ENCODE results near the gene CYP1B1.

The CYP1B1 gene

DNA sequence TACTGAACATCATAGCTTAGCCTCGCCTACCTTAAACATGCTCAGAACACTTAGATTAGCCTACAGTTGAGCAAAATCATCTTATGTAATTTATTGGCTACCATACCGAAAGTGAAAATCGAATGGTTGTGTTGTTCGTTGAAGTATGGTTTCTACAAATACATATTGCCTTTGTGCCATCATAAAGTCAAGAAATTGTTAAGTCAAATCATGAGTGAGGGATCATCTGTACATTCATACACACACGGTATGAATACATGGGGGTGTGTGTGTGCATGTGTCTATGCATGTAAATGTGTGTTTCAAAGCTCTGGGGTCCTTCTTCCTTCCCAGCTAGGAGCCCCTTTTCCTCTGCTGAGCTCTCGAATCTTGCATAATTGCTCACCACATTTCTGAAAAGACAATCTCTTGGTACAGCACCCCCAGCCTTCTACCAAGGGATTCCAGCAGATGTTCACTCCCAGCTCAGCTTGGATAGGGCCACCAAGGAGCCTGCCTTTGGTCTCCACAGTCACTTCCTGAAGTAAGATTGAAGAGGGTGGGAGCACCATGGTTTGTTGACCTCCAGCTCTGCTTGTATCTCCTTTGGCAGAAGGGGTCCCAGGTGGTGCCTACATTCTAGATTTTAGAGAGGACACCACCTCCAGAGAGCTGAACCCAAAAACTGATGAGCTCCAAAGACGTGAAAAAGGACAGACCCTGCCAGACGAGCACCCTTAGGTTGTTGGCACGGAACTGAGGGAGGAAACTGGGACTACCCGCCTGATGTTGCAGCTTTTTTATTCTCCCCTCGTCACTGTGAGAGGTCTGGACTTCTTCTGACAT lies 33.2 kb upstream of the CYP1B1 start:
- TF ChIP-seq JUND (IDR thresholded peaks at IDR 0.05; ENCODE audit: low read depth) = no peak
- in situ Hi-C loops (cut with HindIII; ENCODE audit: low pct_unique_long_range_greater_than_20kb, low sequenced_read_pairs) = no loop called here

DNA sequence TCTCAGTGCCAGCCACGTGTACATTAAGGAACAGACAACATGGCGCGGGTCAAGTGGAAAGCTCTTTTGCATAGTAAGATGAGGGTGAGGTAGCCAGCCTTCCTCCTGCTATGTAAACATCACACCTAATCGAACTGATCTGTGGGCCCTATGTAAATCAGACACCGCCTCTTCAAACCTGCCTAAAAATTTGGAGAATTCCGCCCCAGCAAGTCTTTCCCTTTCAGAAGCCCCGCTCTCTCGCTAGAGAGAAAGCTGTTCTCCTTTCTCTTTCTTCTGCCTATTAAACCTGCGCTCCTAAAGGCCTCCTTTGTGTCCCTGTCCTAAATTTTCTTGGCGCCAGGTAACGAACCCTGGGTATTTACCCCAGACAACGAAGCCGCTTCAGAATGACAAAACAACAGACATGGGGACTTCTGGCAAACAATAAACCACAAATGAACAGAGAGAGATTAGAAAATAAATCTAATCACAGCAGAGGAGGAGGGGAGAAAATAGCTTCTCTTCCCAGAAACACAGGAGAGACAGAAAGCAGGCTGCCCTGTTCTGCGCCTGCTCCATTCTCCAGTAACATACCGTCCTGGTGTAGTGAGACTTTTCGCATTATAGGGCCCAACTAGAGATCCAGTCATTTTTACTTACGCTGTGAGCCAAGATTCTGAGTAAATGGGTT lies 31.9 kb upstream of the CYP1B1 start:
- TF ChIP-seq JUND (IDR thresholded peaks at IDR 0.05; ENCODE audit: low read depth) = no peak
- no peak for DNase-seq (ENCODE audit: low read depth in 1 of 2, low spot score in 1 of 2)
- in situ Hi-C loops (cut with HindIII; ENCODE audit: low pct_unique_long_range_greater_than_20kb, low sequenced_read_pairs) = no loop called here

More for the DNA sequence above, 33.2 kb upstream of the CYP1B1 start:
- no peak for DNase-seq (ENCODE audit: low read depth in 1 of 2, low spot score in 1 of 2)

DNA sequence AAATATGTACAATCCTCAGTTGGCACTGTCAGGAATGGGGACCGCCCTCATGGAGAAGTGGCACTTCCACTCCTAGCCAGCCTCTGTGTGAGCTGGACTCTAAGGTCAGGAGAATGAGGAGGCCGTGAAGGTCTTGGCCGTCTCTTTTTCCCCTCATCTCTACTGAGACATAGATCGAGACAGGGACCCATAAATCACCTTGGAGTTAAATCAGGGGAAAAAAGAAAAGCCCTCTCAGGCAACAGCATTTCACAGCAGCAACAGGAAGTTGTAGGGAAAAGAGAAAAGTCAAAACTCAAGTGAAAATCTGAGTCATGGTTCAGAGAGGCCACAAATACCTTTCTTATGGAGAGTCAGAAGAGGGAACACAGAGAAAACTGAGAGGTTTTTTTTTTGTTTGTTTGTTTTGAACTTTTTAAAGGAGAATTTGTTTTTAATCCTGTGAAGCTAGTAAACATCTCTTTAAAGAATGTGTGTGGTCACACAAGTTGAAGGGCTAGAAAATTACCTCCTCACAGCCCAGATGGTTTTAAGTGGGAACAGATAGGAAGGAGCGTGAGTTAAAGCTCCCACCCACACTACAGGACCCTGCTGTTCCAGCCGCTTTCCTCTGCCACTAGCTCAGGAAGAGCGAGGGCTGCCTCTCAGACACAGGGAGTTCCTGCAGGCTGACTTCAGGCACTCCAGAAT lies 30.6 kb upstream of the CYP1B1 start:
- no peak for DNase-seq (ENCODE audit: low read depth in 1 of 2, low spot score in 1 of 2)
- no peak for TF ChIP-seq JUND (IDR thresholded peaks at IDR 0.05; ENCODE audit: low read depth)
- in situ Hi-C loops (cut with HindIII; ENCODE audit: low pct_unique_long_range_greater_than_20kb, low sequenced_read_pairs) = no loop called here

DNA sequence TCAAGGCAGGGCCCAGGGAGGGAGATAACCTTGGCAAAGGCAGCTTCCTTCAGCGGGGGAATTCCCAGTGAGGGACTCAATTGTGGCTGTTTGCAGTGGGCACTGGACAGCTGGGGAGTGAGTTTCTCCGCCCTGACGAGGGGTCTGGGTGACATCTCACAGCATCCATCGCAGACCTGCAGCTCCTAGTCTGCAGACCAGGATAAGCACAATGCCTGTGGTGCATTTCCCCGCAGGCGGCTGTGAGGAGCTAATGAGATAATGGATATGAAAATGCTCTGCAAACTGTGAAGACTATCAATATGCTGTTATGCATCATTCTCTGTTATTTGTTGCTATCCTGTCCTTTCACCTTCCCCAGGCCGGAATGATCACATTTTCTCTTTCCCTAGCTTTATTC lies 30.0 kb upstream of the CYP1B1 start:
- no peak for TF ChIP-seq JUND (IDR thresholded peaks at IDR 0.05; ENCODE audit: low read depth)
- in situ Hi-C loops (cut with HindIII; ENCODE audit: low pct_unique_long_range_greater_than_20kb, low sequenced_read_pairs) = no loop called here
- no peak for DNase-seq (ENCODE audit: low read depth in 1 of 2, low spot score in 1 of 2)

DNA sequence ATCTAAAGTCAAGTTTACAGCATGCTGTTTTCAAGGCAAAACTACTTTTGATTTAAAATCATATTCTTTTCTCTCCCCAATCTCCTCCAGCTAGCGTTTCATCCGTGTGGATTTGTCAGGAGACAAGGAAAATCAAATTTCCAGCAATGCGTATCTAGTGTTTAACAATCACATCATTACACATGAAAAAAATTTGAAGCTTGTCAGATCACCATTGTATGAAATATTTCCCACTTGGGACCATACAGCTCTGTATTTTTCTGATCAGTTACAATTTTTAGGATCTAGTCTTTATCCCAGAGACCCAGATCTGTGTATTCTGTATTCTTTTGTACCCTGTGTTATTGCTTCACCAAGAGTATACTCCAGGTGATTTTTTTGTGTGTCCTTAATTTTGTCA lies 28.6 kb upstream of the CYP1B1 start:
- in situ Hi-C loops (cut with HindIII; ENCODE audit: low pct_unique_long_range_greater_than_20kb, low sequenced_read_pairs) = no loop called here
- DNase-seq (ENCODE audit: low read depth in 1 of 2, low spot score in 1 of 2) = no peak
- TF ChIP-seq JUND (IDR thresholded peaks at IDR 0.05; ENCODE audit: low read depth) = no peak

DNA sequence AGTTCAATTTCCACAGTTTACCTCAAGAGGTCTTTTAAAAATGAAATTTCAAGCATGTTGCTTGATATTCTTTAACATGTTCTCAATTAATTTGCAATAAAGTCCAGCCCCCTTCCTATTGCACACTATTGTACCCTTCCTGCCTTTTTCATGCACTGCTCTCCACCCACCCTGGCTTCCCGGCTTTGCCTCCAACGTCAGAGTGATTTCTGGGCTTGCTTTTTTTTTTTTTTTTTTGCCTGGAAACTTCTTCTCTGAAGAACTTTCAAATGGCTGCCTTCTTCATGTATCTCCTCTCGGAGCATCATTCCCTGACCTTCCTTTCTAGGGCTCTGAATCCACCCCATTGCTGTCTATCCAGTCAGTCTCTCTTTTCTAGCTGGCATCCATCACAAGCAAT lies 24.4 kb upstream of the CYP1B1 start:
- in situ Hi-C loops (cut with HindIII; ENCODE audit: low pct_unique_long_range_greater_than_20kb, low sequenced_read_pairs) = no loop called here
- no peak for TF ChIP-seq JUND (IDR thresholded peaks at IDR 0.05; ENCODE audit: low read depth)
- DNase-seq (ENCODE audit: low read depth in 1 of 2, low spot score in 1 of 2) = no peak

DNA sequence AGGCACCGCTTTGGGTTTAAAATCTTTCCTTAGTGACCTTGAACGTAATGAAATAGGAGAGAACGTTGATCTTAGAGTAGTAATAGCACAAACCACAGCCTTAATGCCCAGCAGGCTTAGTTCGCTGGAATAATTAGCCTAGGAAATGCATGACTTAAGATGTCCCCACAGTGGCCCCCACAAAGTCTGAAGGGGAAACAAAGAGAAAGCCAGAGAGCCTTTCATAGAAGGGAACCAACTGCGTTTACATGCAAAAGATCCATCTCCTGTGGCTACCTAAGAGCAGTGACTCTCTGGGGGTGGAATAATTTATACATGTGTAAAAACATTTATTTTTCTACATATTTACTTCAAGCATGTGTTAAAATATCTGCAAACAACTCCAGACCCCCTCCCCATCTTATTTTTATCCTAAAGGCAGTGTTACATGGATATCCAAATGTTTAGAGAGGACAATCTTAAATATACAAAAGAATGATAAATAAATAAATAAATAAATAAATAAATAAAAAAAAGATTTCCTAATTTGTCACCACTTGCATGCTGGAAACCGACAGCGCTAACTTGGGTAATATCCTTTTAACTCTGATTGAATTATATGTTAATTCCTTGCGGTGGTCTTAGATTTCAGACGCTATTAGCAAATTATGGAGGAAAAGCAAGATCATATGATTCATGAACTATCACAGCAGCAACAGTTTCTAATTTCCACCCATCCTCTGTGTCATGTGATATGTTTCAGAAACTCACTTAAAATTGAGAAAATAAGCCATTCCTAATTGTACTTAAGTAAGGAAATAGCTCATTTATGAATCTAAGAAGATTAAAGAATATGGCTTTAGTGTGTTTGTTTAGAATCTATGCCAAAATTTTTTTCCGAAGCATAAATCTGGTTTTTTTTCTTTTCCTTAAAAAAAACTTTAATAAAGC lies 23.4 kb upstream of the CYP1B1 start:
- no peak for DNase-seq (ENCODE audit: low read depth in 1 of 2, low spot score in 1 of 2)
- in situ Hi-C loops (cut with HindIII; ENCODE audit: low pct_unique_long_range_greater_than_20kb, low sequenced_read_pairs) = no loop called here
- TF ChIP-seq JUND (IDR thresholded peaks at IDR 0.05; ENCODE audit: low read depth) = no peak

DNA sequence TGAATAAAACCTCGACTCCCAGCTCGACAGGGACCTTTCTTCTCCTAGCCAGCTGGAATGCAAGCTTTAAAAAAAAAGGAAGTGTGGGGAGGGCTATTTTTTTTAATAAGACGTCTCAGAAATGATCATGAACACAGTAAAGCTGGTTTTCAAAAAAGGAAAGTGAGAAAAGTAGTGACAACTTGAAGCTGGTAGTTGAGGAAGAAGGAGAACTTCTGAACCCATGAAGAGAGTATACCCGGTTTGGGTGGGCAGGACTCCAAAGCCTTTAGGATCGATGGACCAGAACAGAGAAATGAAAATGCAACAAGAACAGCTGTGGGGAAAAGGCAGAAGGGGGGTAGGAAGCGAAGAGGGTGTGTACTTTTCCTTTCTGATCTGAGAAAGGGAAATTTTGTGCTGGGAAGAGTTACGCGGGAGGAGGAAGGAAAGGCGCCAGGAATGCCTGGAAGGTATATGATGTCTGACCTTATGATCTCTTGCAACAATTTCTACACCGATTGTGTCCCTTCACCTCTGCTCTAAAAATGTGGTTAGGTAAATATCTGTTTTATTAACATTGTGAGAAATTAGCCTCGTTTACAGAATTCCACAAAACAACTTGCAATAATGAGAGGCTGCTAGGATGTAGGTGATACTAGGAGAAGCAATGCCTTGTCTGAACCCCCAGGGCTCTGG lies 22.6 kb upstream of the CYP1B1 start:
- no peak for TF ChIP-seq JUND (IDR thresholded peaks at IDR 0.05; ENCODE audit: low read depth)
- in situ Hi-C loops (cut with HindIII; ENCODE audit: low pct_unique_long_range_greater_than_20kb, low sequenced_read_pairs) = no loop called here
- DNase-seq (ENCODE audit: low read depth in 1 of 2, low spot score in 1 of 2) = peak in 1 of 2 experiments; percentile 41

DNA sequence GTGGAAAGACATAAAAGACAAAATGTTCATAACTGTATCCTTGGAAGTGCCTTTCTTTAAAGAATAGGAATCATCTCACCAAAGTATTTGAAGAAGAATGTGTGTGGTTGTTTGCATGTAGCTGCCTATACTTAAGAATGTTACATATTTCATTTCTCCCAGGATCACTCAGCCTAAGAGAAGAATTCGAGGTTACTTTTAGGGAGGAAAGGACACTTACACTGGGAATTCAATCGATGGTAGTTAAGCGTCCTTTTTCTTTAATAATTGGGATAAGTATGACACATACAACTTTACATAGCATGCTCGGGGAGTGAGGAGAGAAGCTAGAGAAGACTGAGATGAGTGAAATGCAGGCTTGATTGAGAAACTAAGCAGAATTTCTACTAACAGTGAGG lies 22.0 kb upstream of the CYP1B1 start:
- no peak for TF ChIP-seq JUND (IDR thresholded peaks at IDR 0.05; ENCODE audit: low read depth)
- DNase-seq (ENCODE audit: low read depth in 1 of 2, low spot score in 1 of 2) = no peak
- in situ Hi-C loops (cut with HindIII; ENCODE audit: low pct_unique_long_range_greater_than_20kb, low sequenced_read_pairs) = no loop called here

DNA sequence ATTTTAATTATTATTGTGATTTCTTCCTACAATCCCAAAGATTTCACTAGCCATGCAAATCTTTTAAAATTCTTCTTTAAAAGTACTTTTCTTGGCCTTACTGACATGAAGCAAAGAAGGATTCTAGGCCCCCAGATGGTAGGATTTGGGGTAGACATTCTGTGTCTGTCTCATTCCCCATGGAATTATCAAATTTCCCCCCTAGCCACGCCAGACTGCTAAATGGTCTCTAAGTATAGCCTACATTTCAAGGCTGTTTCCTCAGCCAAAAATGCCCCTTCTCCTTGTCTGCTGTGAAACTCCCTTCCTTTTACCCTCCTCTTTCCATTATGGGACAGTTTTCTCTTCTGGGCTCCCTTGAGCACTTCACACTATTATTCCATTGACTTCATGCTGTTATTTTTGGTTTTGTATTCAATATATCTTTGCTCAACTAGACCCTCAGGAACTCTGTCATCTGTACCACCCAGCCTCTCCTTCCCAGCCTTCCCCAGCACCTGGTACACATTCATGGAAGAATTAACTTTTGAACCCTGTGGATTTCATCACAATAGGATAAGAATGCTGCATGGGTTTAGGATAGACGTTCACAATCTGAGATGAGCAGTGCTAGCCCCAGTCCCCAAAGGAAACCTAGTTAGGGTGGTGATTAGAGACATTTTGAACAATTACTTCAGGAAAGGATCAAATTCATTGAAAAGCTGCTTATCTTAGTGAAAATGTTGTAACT lies 21.5 kb upstream of the CYP1B1 start:
- in situ Hi-C loops (cut with HindIII; ENCODE audit: low pct_unique_long_range_greater_than_20kb, low sequenced_read_pairs) = no loop called here
- no peak for DNase-seq (ENCODE audit: low read depth in 1 of 2, low spot score in 1 of 2)
- no peak for TF ChIP-seq JUND (IDR thresholded peaks at IDR 0.05; ENCODE audit: low read depth)
